ENCODE measurements around the gene LRRC74A. TPM values are rescaled to one million over a fixed set of nuclear protein-coding genes. Genes with fewer than 3 reads are reported as not detected.
"Not testable (repeated sequence)": the region's sequence is repeated elsewhere in the genome, so short reads cannot be mapped to it uniquely, and the experiment has no call there.

The LRRC74A gene
- total RNA-seq, 1 donor from 2014 or later, result not detected

DNA sequence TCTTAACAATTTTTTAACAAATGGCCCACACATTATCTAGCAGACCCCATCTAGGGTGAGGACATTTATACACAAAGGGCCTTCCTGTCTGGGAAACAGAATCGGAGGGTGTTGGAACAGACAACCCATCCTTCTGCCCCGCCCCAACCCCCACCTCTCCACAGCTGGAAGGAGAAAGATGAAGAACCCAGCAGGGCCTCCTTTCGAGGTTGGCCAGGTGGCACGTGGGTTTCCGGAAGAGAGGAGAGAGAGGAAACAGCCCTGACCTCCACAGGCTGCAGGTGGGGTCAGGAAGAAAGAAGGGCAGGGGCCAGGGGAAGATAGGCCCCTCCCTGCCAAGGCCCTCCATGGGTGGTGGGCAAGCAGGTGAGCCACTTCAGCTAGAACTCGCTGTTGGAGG, 57.2 kb downstream of the LRRC74A start:
- DNase-seq (ENCODE audit: low spot score), result no peak
- ATAC-seq, result no peak

- ATAC-seq (no peak), DNase-seq (ENCODE audit: low spot score) (no peak)
Measured at GRCh38 chr14:76884394-76884793, 58.2 kb downstream of the LRRC74A start.

DNA sequence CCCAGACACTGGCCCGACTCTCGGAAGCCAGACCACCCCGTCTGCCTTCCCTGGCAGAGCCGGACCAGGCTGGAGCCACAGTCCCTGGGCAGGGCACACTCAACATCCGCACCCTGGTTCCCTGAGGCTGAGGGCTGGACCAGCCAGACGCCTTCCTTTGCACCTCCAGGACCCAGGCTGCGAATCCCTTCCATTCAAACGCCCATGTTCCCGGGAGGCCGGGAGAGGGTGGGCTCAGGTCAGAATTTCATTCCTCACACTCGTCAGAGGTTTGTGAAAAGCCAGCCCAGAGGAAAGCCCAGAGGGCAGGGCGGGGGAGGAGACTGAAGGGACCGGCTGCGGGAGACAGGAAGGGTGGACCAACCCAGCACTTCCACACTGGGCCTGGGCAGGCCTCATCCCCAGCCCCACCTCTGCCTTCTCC, 58.7 kb downstream of the LRRC74A start:
- DNase-seq (ENCODE audit: low spot score) (no peak), ATAC-seq (peak; percentile 70)

GRCh38 chr14:76887191-76887590, 61.0 kb downstream of the LRRC74A start:
- DNase-seq (ENCODE audit: low spot score), result no peak
- no peak for ATAC-seq

GRCh38 chr14:76891391-76891790, 65.2 kb downstream of the LRRC74A start:
- DNase-seq (ENCODE audit: low spot score) (no peak), ATAC-seq (no peak)

DNA sequence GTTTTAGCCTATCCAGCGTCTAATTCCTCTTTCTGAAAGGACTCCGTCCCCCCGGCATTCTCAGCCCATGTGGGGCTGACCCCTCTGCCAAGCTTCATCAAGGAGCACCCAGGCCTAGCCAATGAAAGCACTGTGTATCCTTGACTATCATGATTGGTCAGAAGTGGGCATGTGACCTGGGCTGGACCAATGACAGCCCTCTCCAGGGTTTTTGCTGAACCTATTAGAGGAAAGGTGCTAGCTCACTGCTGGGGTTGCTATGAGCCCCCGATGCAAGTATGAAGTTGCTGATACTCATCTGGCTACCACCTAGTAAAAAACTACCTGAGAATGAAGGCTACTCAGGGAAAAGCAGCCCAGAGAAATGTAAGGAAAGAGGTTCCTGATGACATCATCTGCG, 68.1 kb downstream of the LRRC74A start:
- no peak for DNase-seq (ENCODE audit: low spot score)
- ATAC-seq, result no peak

DNA sequence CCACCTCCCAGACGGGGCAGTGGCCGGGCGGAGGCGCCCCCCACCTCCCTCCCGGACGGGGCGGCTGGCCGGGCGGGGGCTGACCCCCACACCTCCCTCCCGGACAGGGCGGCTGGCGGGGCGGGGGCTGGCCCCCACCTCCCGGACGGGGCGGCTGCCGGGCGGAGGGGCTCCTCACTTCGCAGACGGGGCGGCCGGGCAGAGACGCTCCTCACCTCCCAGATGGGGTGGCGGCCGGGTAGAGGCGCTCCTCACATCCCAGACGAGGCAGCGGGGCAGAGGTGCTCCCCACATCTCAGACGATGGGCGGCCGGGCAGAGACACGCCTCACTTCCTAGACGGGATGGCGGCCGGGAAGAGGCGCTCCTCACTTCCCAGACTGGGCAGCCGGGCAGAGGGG, 71.8 kb downstream of the LRRC74A start:
- not testable (repeated sequence) for ATAC-seq; DNase-seq (ENCODE audit: low spot score)

GRCh38 chr14:76900682-76901081, 74.5 kb downstream of the LRRC74A start:
- no peak for DNase-seq (ENCODE audit: low spot score)
- no peak for ATAC-seq

GRCh38 chr14:76901171-76902055, 75.2 kb downstream of the LRRC74A start:
- DNase-seq (ENCODE audit: low spot score) (no peak), ATAC-seq (no peak)

GRCh38 chr14:76902591-76902990, 76.4 kb downstream of the LRRC74A start:
- ATAC-seq (no peak), DNase-seq (ENCODE audit: low spot score) (no peak)

- peak; percentile 33 for ATAC-seq
- no peak for DNase-seq (ENCODE audit: low spot score)
Measured at GRCh38 chr14:76904100-76904739, 78.0 kb downstream of the LRRC74A start.

DNA sequence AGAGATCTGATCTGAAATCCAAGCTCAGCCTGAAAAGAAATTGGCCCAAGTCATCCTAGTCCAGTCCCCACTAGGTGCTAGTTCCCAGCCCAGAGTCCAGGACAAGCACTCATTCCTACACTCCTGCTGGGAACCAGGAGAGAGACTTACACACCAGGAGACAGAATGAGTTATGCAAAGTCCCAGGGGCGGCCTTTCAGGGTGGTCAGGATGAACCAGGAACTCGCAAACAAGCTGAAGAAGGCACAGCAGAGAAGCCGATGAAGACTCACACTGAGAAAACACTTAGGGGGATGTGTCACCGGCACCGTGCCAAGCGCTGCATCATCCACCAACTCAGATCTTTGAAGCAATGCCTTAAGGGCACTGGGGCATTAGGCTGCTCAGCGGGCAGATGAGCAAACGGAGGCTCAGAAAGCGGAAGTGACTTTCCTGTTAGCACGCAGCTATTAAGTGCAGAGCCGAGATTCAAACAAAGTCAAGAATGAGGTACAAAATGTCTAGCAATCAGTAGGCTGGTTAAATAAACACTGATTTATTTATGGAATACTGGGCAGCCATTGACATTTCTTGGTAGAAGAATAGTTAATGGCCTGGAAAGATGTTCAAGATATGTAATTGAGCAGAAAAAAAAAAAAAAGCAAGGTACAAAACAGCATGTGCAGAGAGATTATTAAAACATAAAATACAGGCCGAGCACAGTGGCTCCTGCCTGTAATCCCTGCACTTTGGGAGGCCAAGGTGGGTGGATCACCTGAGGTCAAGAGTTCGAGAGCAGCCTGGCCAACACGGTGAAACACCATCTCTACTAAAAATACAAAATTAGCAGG, 78.7 kb downstream of the LRRC74A start:
- ATAC-seq, result no peak
- DNase-seq (ENCODE audit: low spot score), result no peak

DNA sequence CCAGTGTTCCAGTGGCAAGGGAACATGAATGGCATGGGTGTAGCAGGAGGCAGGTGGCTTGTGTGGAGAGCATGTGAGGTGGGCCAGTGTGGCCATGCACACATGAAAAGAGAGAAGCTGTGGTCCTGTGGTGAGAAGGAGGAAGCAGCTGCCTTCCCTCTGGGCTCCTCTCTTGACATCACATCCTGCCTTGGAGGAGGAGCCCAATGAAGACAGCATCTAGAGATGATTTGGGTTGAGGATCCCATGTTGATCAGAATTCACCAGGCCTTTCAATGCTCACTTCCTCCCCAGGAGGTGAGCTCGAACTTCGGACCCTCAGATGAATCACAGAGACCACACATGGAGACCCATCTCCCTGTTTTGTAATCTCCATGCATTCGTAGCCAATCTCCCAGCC, 82.6 kb downstream of the LRRC74A start:
- DNase-seq (ENCODE audit: low spot score) (no peak), ATAC-seq (no peak)

- ATAC-seq, result no peak
- DNase-seq (ENCODE audit: low spot score), result no peak
Measured at GRCh38 chr14:76909266-76909665, 83.1 kb downstream of the LRRC74A start.

GRCh38 chr14:76910371-76910890, 84.2 kb downstream of the LRRC74A start:
- ATAC-seq (no peak), DNase-seq (ENCODE audit: low spot score) (no peak)

GRCh38 chr14:76911473-76911872, 85.3 kb downstream of the LRRC74A start:
- DNase-seq (ENCODE audit: low spot score) (no peak), ATAC-seq (no peak)

- DNase-seq (ENCODE audit: low spot score); ATAC-seq: not testable (repeated sequence)
Measured at GRCh38 chr14:76914533-76915081, 88.4 kb downstream of the LRRC74A start.

GRCh38 chr14:76916040-76916715, 90.0 kb downstream of the LRRC74A start:
- DNase-seq (ENCODE audit: low spot score) (no peak), ATAC-seq (no peak)

GRCh38 chr14:76917158-76917596, 91.0 kb downstream of the LRRC74A start:
- ATAC-seq, result no peak
- DNase-seq (ENCODE audit: low spot score), result peak; percentile 54

GRCh38 chr14:76917745-76918255, 91.6 kb downstream of the LRRC74A start:
- no peak for ATAC-seq
- no peak for DNase-seq (ENCODE audit: low spot score)
